Fibroblast of lung (primary cell): ENCODE data around the gene IFT52. TPM values are rescaled to one million over a fixed set of nuclear protein-coding genes. Genes with fewer than 3 reads are reported as not detected.

Source experiments
- DNase-seq, 2 donors: peaks; one replicate each; pipeline versions ENCODE4 v3.0.0 to v3.0.0-alpha.2; 2010; ENCODE audit warnings: low read depth in 2 of 2
- H2AFZ ChIP-seq: 2 replicates; pipeline ENCODE4 v1.5.1; 2012; ENCODE audit warnings: low read length, control low read depth, inconsistent platforms
- H3K27ac ChIP-seq: 2 replicates; pipeline ENCODE4 v1.5.1; 2011; ENCODE audit warnings: low read length, control low read depth; ENCODE audit not compliant: insufficient read depth
- H3K27me3 ChIP-seq: 2 replicates; pipeline ENCODE4 v1.5.1; 2011; ENCODE audit warnings: mild to moderate bottlenecking, low read length; ENCODE audit not compliant: control insufficient read depth, insufficient read depth
- H3K36me3 ChIP-seq: 2 replicates; pipeline ENCODE4 v1.5.1; 2011; ENCODE audit warnings: low read length; ENCODE audit not compliant: control insufficient read depth, insufficient read depth
- H3K4me1 ChIP-seq: 2 replicates; pipeline ENCODE4 v1.5.1; 2011; ENCODE audit warnings: low read length; ENCODE audit not compliant: control insufficient read depth, insufficient read depth; ENCODE audit errors: extremely low read depth
- H3K4me2 ChIP-seq: 2 replicates; pipeline ENCODE4 v1.5.1; 2011; ENCODE audit warnings: low read length, control low read depth; ENCODE audit not compliant: insufficient read depth; ENCODE audit errors: extremely low read depth
- H3K4me3 ChIP-seq, 4 experiments: fragments of 200-600 bp in 1 of 4; sonication (generic) in 1 of 4; replicated peaks in 1 of 4; 2 replicates each; pipeline ENCODE4 v1.5.1; 2011 to 2016; ENCODE audit warnings: low read length in 4 of 4, low read depth in 3 of 4, mild to moderate bottlenecking in 3 of 4, control low read depth in 2 of 4, inconsistent platforms in 1 of 4, mixed read lengths in 1 of 4; ENCODE audit not compliant: insufficient read depth in 1 of 4; ENCODE audit errors: control extremely low read depth in 1 of 4
- H3K79me2 ChIP-seq: 2 replicates; pipeline ENCODE4 v1.5.1; 2012; ENCODE audit warnings: mild to moderate bottlenecking, low read length, inconsistent platforms; ENCODE audit not compliant: control insufficient read depth, insufficient read depth
- H3K9ac ChIP-seq: 2 replicates; pipeline ENCODE4 v1.5.1; 2011; ENCODE audit warnings: mild to moderate bottlenecking, low read length, control low read depth; ENCODE audit not compliant: insufficient read depth
- H3K9me3 ChIP-seq: 2 replicates; pipeline ENCODE4 v1.5.1; 2012; ENCODE audit warnings: low read depth, low read length; ENCODE audit not compliant: control insufficient read depth, insufficient read depth
- H4K20me1 ChIP-seq: 2 replicates; pipeline ENCODE4 v1.5.1; 2011; ENCODE audit warnings: low read length; ENCODE audit not compliant: control insufficient read depth, insufficient read depth; ENCODE audit errors: extremely low read depth
- EZH2 ChIP-seq: IDR thresholded peaks from 2 replicates; pipeline ENCODE4 v1.5.1; 2012; ENCODE audit warnings: low read length, control low read depth, mild to moderate bottlenecking; ENCODE audit errors: missing control alignments
- polyA plus RNA-seq, 2 donors: library from polyadenylated mRNA; depleted of rRNA in 1 of 2; stranded (reverse) in 1 of 2; unstranded in 1 of 2; fragments of >200 nt; gene quantifications; 2 replicates each; pipeline ENCODE4 v1.2.1, GENCODE V29; 2011 to 2012; ENCODE audit warnings: missing spikeins in 1 of 2
- total RNA-seq: library from RNA; depleted of rRNA; stranded (reverse); fragments of >200 nt; gene quantifications from 2 replicates; pipeline ENCODE4 v1.2.1, GENCODE V29; 2014
- TF ChIP-seq, protein P1 (sequence below), 2 donors: IDR thresholded peaks in 1 of 2; conservative IDR thresholded peaks in 1 of 2; 1 replicate in 1 of 2; 2 replicates in 1 of 2; pipeline ENCODE4 v1.5.1; 2011 to 2012; ENCODE audit warnings: low read length in 2 of 2, control low read depth in 1 of 2, inconsistent platforms in 1 of 2, low read depth in 1 of 2, mild to moderate bottlenecking in 1 of 2

IFT52 gene
- total and polyA plus RNA-seq, 2 donors (not counting 1 experiment from before 2014, with no cell fraction given), result 38.8 to 41.9 TPM

DNA sequence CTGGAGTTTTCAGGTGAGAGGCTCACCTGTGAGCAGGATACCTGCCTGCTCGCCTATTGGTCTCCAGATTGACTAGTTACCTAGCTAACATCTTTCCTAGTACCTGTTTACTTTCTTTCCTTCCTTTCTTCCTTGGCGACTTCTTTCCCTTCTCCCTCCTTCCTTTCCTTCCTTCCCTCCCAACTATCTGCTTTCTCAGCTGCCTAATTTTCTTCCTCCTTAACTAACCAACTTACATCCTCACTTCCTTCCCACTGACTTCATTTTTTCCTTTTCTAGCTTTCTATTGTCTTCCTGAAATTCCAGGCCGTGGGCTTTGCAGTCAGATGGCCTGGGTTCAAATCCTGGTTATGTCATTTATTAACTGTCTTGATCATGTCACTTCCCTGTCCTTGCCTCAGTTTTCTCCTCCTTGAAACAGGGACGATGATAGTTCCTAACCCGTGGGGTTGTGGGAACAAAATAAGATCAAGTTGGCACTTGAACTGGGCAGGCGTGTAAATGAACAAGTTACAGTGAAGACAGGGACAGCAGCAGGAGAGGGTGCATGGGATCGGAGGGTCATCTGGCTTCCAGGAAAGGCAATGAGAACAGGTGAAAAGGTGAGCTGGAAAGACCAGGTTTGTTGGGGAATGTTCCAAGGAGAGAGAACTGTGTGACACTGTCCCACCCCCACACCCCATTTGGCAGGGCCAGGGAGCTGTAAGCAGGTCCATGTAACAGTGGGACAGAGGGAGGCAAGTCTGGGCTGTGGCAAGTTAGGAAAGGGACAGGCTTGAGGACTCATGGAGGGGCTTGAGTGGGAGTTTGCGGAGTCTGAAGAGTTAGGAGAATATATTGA, 31.4 kb upstream of the IFT52 start:
- no peak for TF ChIP-seq EZH2
- Histone ChIP-seq H3K9me3 (no peaks in the 10 kb centered on the region), H3K4me1 (no peaks in the 10 kb centered on the region), H3K27me3 (no peaks in the 10 kb centered on the region), H3K79me2 (no peaks in the 10 kb centered on the region), H4K20me1 (no peaks in the 10 kb centered on the region), H3K9ac (no peak overlapping the region), H3K27ac (no peak overlapping the region), H3K4me2 (no peak overlapping the region), H3K4me3 (no peak overlapping the region), H3K36me3 (no peaks in the 10 kb centered on the region), H2AFZ (no peak overlapping the region)
- no peak for DNase-seq

- Histone ChIP-seq H3K36me3 (no peaks in the 10 kb centered on the region), H3K9ac (no peak overlapping the region), H3K27me3 (no peaks in the 10 kb centered on the region), H4K20me1 (no peaks in the 10 kb centered on the region), H3K4me3 (no peak overlapping the region), H3K4me2 (no peak overlapping the region), H3K79me2 (no peaks in the 10 kb centered on the region), H3K9me3 (no peaks in the 10 kb centered on the region), H3K27ac (no peak overlapping the region), H2AFZ (no peak overlapping the region), H3K4me1 (no peaks in the 10 kb centered on the region)
- DNase-seq, result no peak
- TF ChIP-seq, protein P1, sequence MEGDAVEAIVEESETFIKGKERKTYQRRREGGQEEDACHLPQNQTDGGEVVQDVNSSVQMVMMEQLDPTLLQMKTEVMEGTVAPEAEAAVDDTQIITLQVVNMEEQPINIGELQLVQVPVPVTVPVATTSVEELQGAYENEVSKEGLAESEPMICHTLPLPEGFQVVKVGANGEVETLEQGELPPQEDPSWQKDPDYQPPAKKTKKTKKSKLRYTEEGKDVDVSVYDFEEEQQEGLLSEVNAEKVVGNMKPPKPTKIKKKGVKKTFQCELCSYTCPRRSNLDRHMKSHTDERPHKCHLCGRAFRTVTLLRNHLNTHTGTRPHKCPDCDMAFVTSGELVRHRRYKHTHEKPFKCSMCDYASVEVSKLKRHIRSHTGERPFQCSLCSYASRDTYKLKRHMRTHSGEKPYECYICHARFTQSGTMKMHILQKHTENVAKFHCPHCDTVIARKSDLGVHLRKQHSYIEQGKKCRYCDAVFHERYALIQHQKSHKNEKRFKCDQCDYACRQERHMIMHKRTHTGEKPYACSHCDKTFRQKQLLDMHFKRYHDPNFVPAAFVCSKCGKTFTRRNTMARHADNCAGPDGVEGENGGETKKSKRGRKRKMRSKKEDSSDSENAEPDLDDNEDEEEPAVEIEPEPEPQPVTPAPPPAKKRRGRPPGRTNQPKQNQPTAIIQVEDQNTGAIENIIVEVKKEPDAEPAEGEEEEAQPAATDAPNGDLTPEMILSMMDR (conservative IDR thresholded peaks at IDR 0.05 in 1 of 2, IDR thresholded peaks at IDR 0.05 in 1 of 2; ENCODE audit: low read depth in 1 of 2, low read length in 2 of 2), result no peak
- TF ChIP-seq EZH2, result no peak
Measured at GRCh38 chr20:43560974-43561373, 29.8 kb upstream of the IFT52 start.

- Histone ChIP-seq H3K9ac (no peak overlapping the region), H3K27me3 (no peaks in the 10 kb centered on the region), H2AFZ (no peak overlapping the region), H3K79me2 (no peaks in the 10 kb centered on the region), H3K4me2 (no peak overlapping the region), H3K36me3 (no peaks in the 10 kb centered on the region), H3K4me3 (no peak overlapping the region), H3K4me1 (no peaks in the 10 kb centered on the region), H3K27ac (no peak overlapping the region), H4K20me1 (no peaks in the 10 kb centered on the region), H3K9me3 (no peaks in the 10 kb centered on the region)
- peak in 1 of 2 donors; percentile 45 for DNase-seq
- TF ChIP-seq EZH2, result no peak
- TF ChIP-seq, protein P1 (conservative IDR thresholded peaks at IDR 0.05 in 1 of 2, IDR thresholded peaks at IDR 0.05 in 1 of 2; ENCODE audit: low read depth in 1 of 2, low read length in 2 of 2), result peak in 1 of 2 donors; percentile 34
Measured at GRCh38 chr20:43563429-43563828, 27.3 kb upstream of the IFT52 start.
